Activated naive CD4-positive, alpha-beta T cell treated with anti-CD3 and anti-CD28 coated beads for 36 hours (primary cell): Measurements from ENCODE around the gene PIP5K1B. TPM values are rescaled to one million over a fixed set of nuclear protein-coding genes. Genes with fewer than 3 reads are reported as not detected.

ENCODE experiments used
- CTCF ChIA-PET: fragments of 350-600 bp; sonication (Branson Sonifier 250); formaldehyde crosslinking; loops from one replicate; lab custom pipeline; 2021; ENCODE audit warnings: antibody characterized with exemption; lab: Charles Lee
- DNase-seq: peaks from one replicate; pipeline ENCODE4 v3.0.0-alpha.2; 2020
- H3K27ac Mint-ChIP-seq: one replicate; pipeline ENCODE4 v1.8.0; 2021; ENCODE audit warnings: mild to moderate bottlenecking, mixed read lengths
- H3K27me3 Mint-ChIP-seq: one replicate; pipeline ENCODE4 v1.8.0; 2021; ENCODE audit warnings: low read depth, mixed read lengths
- H3K36me3 Mint-ChIP-seq: one replicate; pipeline ENCODE4 v1.8.0; 2021; ENCODE audit warnings: low read depth, mixed read lengths
- H3K4me1 Mint-ChIP-seq: one replicate; pipeline ENCODE4 v1.8.0; 2021; ENCODE audit warnings: low read depth, mixed read lengths
- H3K4me3 Mint-ChIP-seq: one replicate; pipeline ENCODE4 v1.8.0; 2021; ENCODE audit warnings: mild to moderate bottlenecking, moderate library complexity, mixed read lengths
- H3K9me3 Mint-ChIP-seq: one replicate; pipeline ENCODE4 v1.8.0; 2021; ENCODE audit warnings: mixed read lengths
- intact Hi-C: fragments of 100-400 bp; cut with micrococcal nuclease; formaldehyde crosslinking; loops from one replicate; pipeline ENCODE4 v1.15.1; 2023
- total RNA-seq, 2 experiments: library from RNA; stranded (reverse); gene quantifications; one replicate each; pipeline ENCODE4 v1.2.3, GENCODE V29; 2021

Gene PIP5K1B
- total RNA-seq, 2 experiments from 2014 or later: 0.38 to 0.42 TPM

- no peak for DNase-seq
- Mint-ChIP-seq H3K9me3 (no peaks in the 10 kb centered on the region), H3K36me3 (no peaks in the 10 kb centered on the region), H3K4me1 (peaks cover 17% of the 10 kb centered on the region), H3K27ac (no peak overlapping the region), H3K27me3 (no peaks in the 10 kb centered on the region), H3K4me3 (no peak overlapping the region)
- CTCF ChIA-PET: no interaction called here
- intact Hi-C loops: no loop called here
Observed at GRCh38 chr9:68920921-68921320, 215.9 kb downstream of the PIP5K1B start.

GRCh38 chr9:68923480-68923879 lies 218.4 kb downstream of the PIP5K1B start:
- intact Hi-C loops: no loop called here
- H3K4me1 Mint-ChIP-seq: peaks cover 11% of the 10 kb centered on the region
- no peaks in the 10 kb centered on the region for H3K9me3 Mint-ChIP-seq
- no peak overlapping the region for H3K4me3 Mint-ChIP-seq
- H3K27me3 Mint-ChIP-seq: peaks cover 6% of the 10 kb centered on the region
- H3K36me3 Mint-ChIP-seq: no peaks in the 10 kb centered on the region
- H3K27ac Mint-ChIP-seq: no peak overlapping the region
- CTCF ChIA-PET: no interaction called here
- DNase-seq: no peak

- H3K9me3 Mint-ChIP-seq: no peaks in the 10 kb centered on the region
- no peak overlapping the region for H3K27ac Mint-ChIP-seq
- CTCF ChIA-PET: no interaction called here
- peaks cover 13% of the 10 kb centered on the region for H3K27me3 Mint-ChIP-seq
- no peak overlapping the region for H3K4me3 Mint-ChIP-seq
- peaks cover 3% of the 10 kb centered on the region for H3K4me1 Mint-ChIP-seq
- DNase-seq: no peak
- intact Hi-C loops: no loop called here
- no peaks in the 10 kb centered on the region for H3K36me3 Mint-ChIP-seq
Observed at GRCh38 chr9:68925175-68925574, 220.1 kb downstream of the PIP5K1B start.

GRCh38 chr9:68927165-68927564 lies 222.1 kb downstream of the PIP5K1B start:
- H3K36me3 Mint-ChIP-seq: no peaks in the 10 kb centered on the region
- no peak overlapping the region for H3K27ac Mint-ChIP-seq
- no peak for DNase-seq

GRCh38 chr9:68931821-68932220 lies 226.8 kb downstream of the PIP5K1B start:
- DNase-seq: peak; percentile 15
- no peak overlapping the region for H3K4me3 Mint-ChIP-seq
- peaks cover 26% of the 10 kb centered on the region for H3K27me3 Mint-ChIP-seq
- CTCF ChIA-PET: no interaction called here
- intact Hi-C loops: loop anchor here (2.0 kb wide), 1 partner anchor 43 kb away; no protein-coding TSS in a partner anchor
- peaks cover 18% of the 10 kb centered on the region for H3K4me1 Mint-ChIP-seq
- no peaks in the 10 kb centered on the region for H3K36me3 Mint-ChIP-seq
- H3K9me3 Mint-ChIP-seq: no peaks in the 10 kb centered on the region
- H3K27ac Mint-ChIP-seq: no peak overlapping the region

More at GRCh38 chr9:68927165-68927564, 222.1 kb downstream of the PIP5K1B start:
- intact Hi-C loops: no loop called here
- H3K4me3 Mint-ChIP-seq: no peak overlapping the region
- peaks cover 19% of the 10 kb centered on the region for H3K27me3 Mint-ChIP-seq
- H3K9me3 Mint-ChIP-seq: no peaks in the 10 kb centered on the region
- CTCF ChIA-PET: no interaction called here
- peaks cover 11% of the 10 kb centered on the region for H3K4me1 Mint-ChIP-seq

- no peak for DNase-seq
- no peaks in the 10 kb centered on the region for H3K9me3 Mint-ChIP-seq
- no peak overlapping the region for H3K4me3 Mint-ChIP-seq
- CTCF ChIA-PET: no interaction called here
- intact Hi-C loops: loop anchor here (2.0 kb wide), 1 partner anchor 42 kb away; no protein-coding TSS in a partner anchor
- no peak overlapping the region for H3K27ac Mint-ChIP-seq
- no peaks in the 10 kb centered on the region for H3K36me3 Mint-ChIP-seq
- peaks cover 18% of the 10 kb centered on the region for H3K4me1 Mint-ChIP-seq
- H3K27me3 Mint-ChIP-seq: peaks cover 22% of the 10 kb centered on the region
Observed at GRCh38 chr9:68932458-68932857, 227.4 kb downstream of the PIP5K1B start.

GRCh38 chr9:68933434-68934328 lies 228.6 kb downstream of the PIP5K1B start:
- DNase-seq: no peak
- CTCF ChIA-PET: no interaction called here
- intact Hi-C loops: loop anchor here (2.0 kb wide), 1 partner anchor 41 kb away; no protein-coding TSS in a partner anchor
- Mint-ChIP-seq H3K9me3 (no peaks in the 10 kb centered on the region), H3K36me3 (no peaks in the 10 kb centered on the region), H3K27ac (no peak overlapping the region), H3K4me1 (peaks cover 18% of the 10 kb centered on the region), H3K27me3 (peaks cover 27% of the 10 kb centered on the region), H3K4me3 (no peak overlapping the region)

- Mint-ChIP-seq H3K27me3 (peaks cover 27% of the 10 kb centered on the region), H3K4me3 (no peak overlapping the region), H3K9me3 (no peaks in the 10 kb centered on the region), H3K27ac (no peak overlapping the region), H3K4me1 (peaks cover 18% of the 10 kb centered on the region), H3K36me3 (no peaks in the 10 kb centered on the region)
- DNase-seq: no peak
- intact Hi-C loops: no loop called here
- CTCF ChIA-PET: no interaction called here
Observed at GRCh38 chr9:68934329-68934644, 229.2 kb downstream of the PIP5K1B start.

GRCh38 chr9:68940573-68940972 lies 235.5 kb downstream of the PIP5K1B start:
- CTCF ChIA-PET: interaction anchor here (1.3 kb wide), 1 partner anchor 8 kb away, joined by 4 read pairs; no protein-coding TSS in a partner anchor
- Mint-ChIP-seq H3K27ac (no peak overlapping the region), H3K9me3 (no peaks in the 10 kb centered on the region), H3K4me1 (no peaks in the 10 kb centered on the region), H3K4me3 (no peak overlapping the region), H3K36me3 (no peaks in the 10 kb centered on the region), H3K27me3 (peaks cover 12% of the 10 kb centered on the region)
- intact Hi-C loops: no loop called here
- no peak for DNase-seq

GRCh38 chr9:68941780-68942459 lies 236.9 kb downstream of the PIP5K1B start:
- CTCF ChIA-PET: interaction anchor here (0.5 to 1.2 kb wide), 2 partner anchors 63 to 1460 kb away, joined by 3 to 4 read pairs; no protein-coding TSS in a partner anchor
- intact Hi-C loops: no loop called here
- H3K9me3 Mint-ChIP-seq: no peaks in the 10 kb centered on the region
- no peaks in the 10 kb centered on the region for H3K36me3 Mint-ChIP-seq
- H3K27me3 Mint-ChIP-seq: peaks cover 14% of the 10 kb centered on the region
- peaks cover under 1% of the 10 kb centered on the region for H3K4me1 Mint-ChIP-seq
- no peak overlapping the region for H3K27ac Mint-ChIP-seq
- DNase-seq: no peak
- no peak overlapping the region for H3K4me3 Mint-ChIP-seq

- H3K9me3 Mint-ChIP-seq: no peaks in the 10 kb centered on the region
- no peak for DNase-seq
- no peak overlapping the region for H3K27ac Mint-ChIP-seq
- peaks cover 9% of the 10 kb centered on the region for H3K4me1 Mint-ChIP-seq
- no peak overlapping the region for H3K4me3 Mint-ChIP-seq
- H3K36me3 Mint-ChIP-seq: no peaks in the 10 kb centered on the region
- CTCF ChIA-PET: no interaction called here
- intact Hi-C loops: no loop called here
- peaks cover 14% of the 10 kb centered on the region for H3K27me3 Mint-ChIP-seq
Observed at GRCh38 chr9:68942790-68943189, 237.8 kb downstream of the PIP5K1B start.

GRCh38 chr9:68947015-68947414 lies 242.0 kb downstream of the PIP5K1B start:
- Mint-ChIP-seq H3K4me1 (peaks cover 31% of the 10 kb centered on the region), H3K36me3 (no peaks in the 10 kb centered on the region), H3K27ac (no peak overlapping the region), H3K9me3 (no peaks in the 10 kb centered on the region), H3K27me3 (peaks cover 2% of the 10 kb centered on the region), H3K4me3 (no peak overlapping the region)
- CTCF ChIA-PET: interaction anchor here (0.6 to 4.3 kb wide), 5 partner anchors 28 to 363 kb away, joined by 3 to 32 read pairs (median 5); no protein-coding TSS in a partner anchor
- intact Hi-C loops: loop anchor here (5.0 kb wide), 3 partner anchors 100 to 260 kb away; partner anchors contain the start of gene PIP5K1B
- DNase-seq: no peak
